ENCODE measurements around the gene DHRS3.

GRCh38 chr1:12636098-12636950 lies 18.3 kb upstream of the DHRS3 start:
- TF ChIP-seq EZH2 (IDR thresholded peaks at IDR 0.05) (no peak), POLR2AphosphoS5 (IDR thresholded peaks at IDR 0.05; ENCODE audit: borderline replicate concordance, low read depth, low read length) (no peak), FOXP2 (optimal IDR thresholded peaks at IDR 0.05; ENCODE audit: control extremely low read depth, extremely low read length, insufficient read depth) (no peak)

All from SK-N-MC (cell line).